ENCODE data around the gene PDXK. TPM values are rescaled to one million over a fixed set of nuclear protein-coding genes. Genes with fewer than 3 reads are reported as not detected.

PDXK gene
- total RNA-seq, 2 donors from 2014 or later: 155 to 188 TPM

DNA sequence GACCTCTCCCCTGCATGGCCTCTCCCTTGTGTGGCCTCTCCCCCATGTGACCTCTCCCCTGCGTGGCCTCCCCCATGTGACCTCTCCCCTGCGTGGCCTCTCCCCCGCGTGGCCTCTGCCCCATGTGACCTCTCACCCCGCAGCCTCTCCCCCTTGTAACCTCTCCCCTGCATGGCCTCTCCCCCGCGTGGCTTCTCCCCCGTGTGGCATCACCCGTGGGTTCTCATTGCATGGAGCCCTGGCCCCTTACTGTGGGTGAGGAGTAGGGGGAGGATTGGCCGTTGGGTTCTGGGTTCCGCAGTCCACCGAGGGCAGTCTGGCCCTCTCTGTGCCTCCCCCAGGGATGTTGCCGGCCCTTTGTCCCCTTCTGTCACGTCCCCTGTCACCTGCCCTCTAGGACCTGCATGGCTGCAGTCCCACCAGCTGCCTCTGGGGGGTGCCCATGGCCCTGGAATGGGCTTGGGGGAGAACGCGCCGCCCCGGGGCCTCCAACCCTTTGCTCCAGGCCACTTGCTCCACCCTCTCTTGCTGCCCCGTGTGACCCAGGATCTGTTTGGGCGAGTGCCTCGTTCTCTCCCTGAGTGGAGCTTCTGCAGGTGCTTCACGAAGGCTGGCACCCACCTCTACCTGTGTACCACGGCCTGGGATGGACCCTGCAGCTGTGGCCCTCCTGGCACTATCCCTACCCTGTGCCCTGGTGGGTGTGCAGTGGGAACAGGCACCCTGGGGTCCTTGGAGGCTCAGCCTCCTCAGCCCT, 91.8 kb downstream of the PDXK start:
- Histone ChIP-seq H3K4me1 (peaks cover 6% of the 10 kb centered on the region), H3K4me3 (peak overlapping the region; percentile 1), H3K27me3 (no peaks in the 10 kb centered on the region), H3K27ac (no peak overlapping the region), H3K9ac (ENCODE audit: low read depth in 2 of 2, low read length in 2 of 2) (peak overlapping the region; percentile 35 to 56), H3K9me3 (no peaks in the 10 kb centered on the region), H3K36me3 (no peaks in the 10 kb centered on the region)
- DNase-seq: peak; percentile 96
- intact Hi-C loops (cut with DNase I): loop anchor here (1.0 to 5.0 kb wide), 2 partner anchors 52 to 165 kb away; no protein-coding TSS in a partner anchor
- TF ChIP-seq, protein P1, sequence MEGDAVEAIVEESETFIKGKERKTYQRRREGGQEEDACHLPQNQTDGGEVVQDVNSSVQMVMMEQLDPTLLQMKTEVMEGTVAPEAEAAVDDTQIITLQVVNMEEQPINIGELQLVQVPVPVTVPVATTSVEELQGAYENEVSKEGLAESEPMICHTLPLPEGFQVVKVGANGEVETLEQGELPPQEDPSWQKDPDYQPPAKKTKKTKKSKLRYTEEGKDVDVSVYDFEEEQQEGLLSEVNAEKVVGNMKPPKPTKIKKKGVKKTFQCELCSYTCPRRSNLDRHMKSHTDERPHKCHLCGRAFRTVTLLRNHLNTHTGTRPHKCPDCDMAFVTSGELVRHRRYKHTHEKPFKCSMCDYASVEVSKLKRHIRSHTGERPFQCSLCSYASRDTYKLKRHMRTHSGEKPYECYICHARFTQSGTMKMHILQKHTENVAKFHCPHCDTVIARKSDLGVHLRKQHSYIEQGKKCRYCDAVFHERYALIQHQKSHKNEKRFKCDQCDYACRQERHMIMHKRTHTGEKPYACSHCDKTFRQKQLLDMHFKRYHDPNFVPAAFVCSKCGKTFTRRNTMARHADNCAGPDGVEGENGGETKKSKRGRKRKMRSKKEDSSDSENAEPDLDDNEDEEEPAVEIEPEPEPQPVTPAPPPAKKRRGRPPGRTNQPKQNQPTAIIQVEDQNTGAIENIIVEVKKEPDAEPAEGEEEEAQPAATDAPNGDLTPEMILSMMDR (IDR thresholded peaks at IDR 0.05): peak; percentile 95

DNA sequence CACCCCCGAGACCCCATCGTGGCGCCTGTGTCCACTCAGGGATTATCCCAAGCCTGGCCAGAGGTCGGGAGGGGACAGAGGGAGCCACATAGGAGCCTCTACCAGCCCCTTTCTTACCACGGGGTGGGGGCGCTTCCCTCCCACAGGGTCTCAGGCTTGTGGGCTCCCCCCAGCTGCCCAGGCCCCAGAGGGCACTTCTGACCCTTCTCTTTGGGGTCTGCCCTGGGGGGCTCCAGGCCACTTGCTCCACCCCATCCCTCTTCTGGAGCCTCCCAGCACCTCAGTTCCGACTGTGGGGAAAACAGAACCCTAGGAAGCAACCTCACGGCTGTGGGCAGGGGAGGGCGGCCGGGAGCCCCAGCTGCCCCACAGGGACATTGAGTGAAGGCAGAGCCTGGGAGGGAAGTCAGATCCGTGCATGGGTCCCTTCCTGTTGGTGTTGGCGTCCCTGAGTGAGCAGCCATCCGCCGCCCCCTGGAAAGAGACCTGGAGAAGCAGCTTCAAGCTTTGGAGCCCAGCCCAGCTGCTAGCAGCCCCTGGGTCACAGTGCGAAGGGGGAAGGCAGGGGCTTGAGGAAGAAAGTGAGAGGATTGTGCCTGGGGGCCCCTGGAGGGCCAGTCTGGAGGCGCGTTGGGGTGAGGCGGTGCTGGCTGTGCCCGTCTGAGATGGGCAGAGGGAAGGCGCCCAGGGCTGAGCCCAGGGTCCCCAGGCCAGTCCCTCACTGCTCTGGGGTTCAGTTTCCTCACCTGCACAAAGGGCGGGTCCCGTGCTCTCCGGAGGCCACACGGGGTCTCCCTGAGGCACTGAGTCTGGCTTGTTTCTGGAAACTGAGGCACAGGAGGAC, 92.6 kb downstream of the PDXK start:
- Histone ChIP-seq H3K4me3 (peak overlapping the region; percentile 15), H3K4me1 (peaks cover 6% of the 10 kb centered on the region), H3K9ac (ENCODE audit: low read depth in 2 of 2, low read length in 2 of 2) (peak overlapping the region; percentile 50 to 56), H3K27ac (no peak overlapping the region), H3K36me3 (no peaks in the 10 kb centered on the region), H3K9me3 (no peaks in the 10 kb centered on the region), H3K27me3 (no peaks in the 10 kb centered on the region)
- intact Hi-C loops (cut with DNase I): loop anchor here (5.0 kb wide), 1 partner anchor 51 kb away; no protein-coding TSS in a partner anchor
- DNase-seq: no peak
- TF ChIP-seq, protein P1 (IDR thresholded peaks at IDR 0.05): no peak

Other genes starting within 250 kb of the PDXK start
- under 1 TPM in 1 of 2 donors, not detected in 1; 0.45 TPM for gene HSF2BP, start 59.6 kb upstream of the PDXK start, total RNA-seq
- gene RRP1B, start 59.6 kb upstream of the PDXK start, total RNA-seq: 10 to 100 TPM; 11.0 to 22.1 TPM
- 10 to 100 TPM; 67.5 to 86.6 TPM for gene CSTB, start 57.2 kb downstream of the PDXK start, total RNA-seq
- gene RRP1, start 70.4 kb downstream of the PDXK start, total RNA-seq: 10 to 100 TPM; 14.5 to 25.7 TPM
- gene AGPAT3, start 146.1 kb downstream of the PDXK start, total RNA-seq: 100 to 1,000 TPM in 1 of 2 donors, 10 to 100 TPM in 1; 82.2 to 101 TPM

Measured in colonic mucosa (tissue), 4 donors.